ENCODE results near the gene COL25A1.
"Not testable (repeated sequence)": the region's sequence is repeated elsewhere in the genome, so short reads cannot be mapped to it uniquely, and the experiment has no call there.

Gene COL25A1

GRCh38 chr4:109011241-109012026 lies 291.0 kb downstream of the COL25A1 start:
- no peak for DNase-seq (ENCODE audit: low read depth)

- DNase-seq (ENCODE audit: low read depth), result no peak
These were observed 291.9 kb downstream of the COL25A1 start for GRCh38 chr4:109010521-109010920.

GRCh38 chr4:109009909-109010308 lies 292.5 kb downstream of the COL25A1 start:
- DNase-seq (ENCODE audit: low read depth), result no peak

GRCh38 chr4:109007976-109008375 lies 294.5 kb downstream of the COL25A1 start:
- no peak for DNase-seq (ENCODE audit: low read depth)

DNA sequence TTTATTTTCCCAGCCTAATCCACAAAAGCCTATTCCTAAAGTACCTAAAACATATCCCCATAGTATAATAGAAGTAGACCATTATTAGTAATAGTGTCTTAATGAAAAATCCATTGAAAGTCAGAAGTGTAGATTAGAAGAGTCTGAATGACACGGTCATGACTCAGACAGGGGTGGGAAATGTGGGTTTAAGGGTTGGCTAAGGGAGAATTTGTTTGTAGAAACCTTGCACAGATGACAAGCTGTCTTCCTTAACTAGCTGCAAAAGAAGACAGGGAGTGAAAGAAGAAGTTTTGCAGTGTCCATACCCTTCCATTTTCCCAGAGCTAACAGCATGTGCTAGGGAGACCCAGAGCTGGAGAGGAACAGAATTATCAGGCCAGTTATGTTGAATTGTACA lies 296.9 kb downstream of the COL25A1 start:
- DNase-seq (ENCODE audit: low read depth), result no peak

GRCh38 chr4:109004418-109004817 lies 298.0 kb downstream of the COL25A1 start:
- DNase-seq (ENCODE audit: low read depth), result no peak

GRCh38 chr4:109003964-109004363 lies 298.5 kb downstream of the COL25A1 start:
- DNase-seq (ENCODE audit: low read depth), result no peak

GRCh38 chr4:108991551-108992328 lies 310.7 kb downstream of the COL25A1 start:
- DNase-seq (ENCODE audit: low read depth), result no peak

- DNase-seq (ENCODE audit: low read depth), result no peak
These were observed 313.8 kb downstream of the COL25A1 start for GRCh38 chr4:108988464-108989195.

GRCh38 chr4:108984495-108984894 lies 318.0 kb downstream of the COL25A1 start:
- DNase-seq (ENCODE audit: low read depth), result not testable (repeated sequence)

GRCh38 chr4:108982402-108983185 lies 319.9 kb downstream of the COL25A1 start:
- no peak for DNase-seq (ENCODE audit: low read depth)

GRCh38 chr4:108980455-108981239 lies 321.8 kb downstream of the COL25A1 start:
- DNase-seq (ENCODE audit: low read depth), result no peak

DNA sequence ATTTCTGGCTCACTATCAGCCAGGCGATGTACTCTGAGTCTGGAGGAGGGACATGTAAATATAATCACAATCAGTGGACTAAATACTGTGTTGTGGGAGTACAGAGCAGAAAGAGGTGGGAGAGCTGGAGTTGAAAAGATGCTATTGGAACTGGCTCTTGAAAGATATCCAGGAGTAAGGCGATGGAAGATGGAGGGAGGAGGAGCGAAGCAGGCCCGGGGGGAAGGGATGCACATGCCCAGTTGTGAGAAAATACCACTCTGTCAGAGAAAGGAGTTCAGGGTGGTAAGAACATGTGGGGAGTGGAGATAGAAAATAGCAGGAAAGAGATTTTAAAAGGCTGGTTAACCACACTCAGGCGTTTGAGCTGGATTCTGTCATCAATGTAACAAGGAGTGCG lies 322.7 kb downstream of the COL25A1 start:
- DNase-seq (ENCODE audit: low read depth), result no peak

- DNase-seq (ENCODE audit: low read depth), result no peak
These were observed 324.4 kb downstream of the COL25A1 start for GRCh38 chr4:108978066-108978465.

- no peak for DNase-seq (ENCODE audit: low read depth)
These were observed 329.7 kb downstream of the COL25A1 start for GRCh38 chr4:108972613-108973283.

- no peak for DNase-seq (ENCODE audit: low read depth)
These were observed 331.0 kb downstream of the COL25A1 start for GRCh38 chr4:108971473-108971872.

- DNase-seq (ENCODE audit: low read depth), result no peak
These were observed 336.9 kb downstream of the COL25A1 start for GRCh38 chr4:108965472-108966076.

DNA sequence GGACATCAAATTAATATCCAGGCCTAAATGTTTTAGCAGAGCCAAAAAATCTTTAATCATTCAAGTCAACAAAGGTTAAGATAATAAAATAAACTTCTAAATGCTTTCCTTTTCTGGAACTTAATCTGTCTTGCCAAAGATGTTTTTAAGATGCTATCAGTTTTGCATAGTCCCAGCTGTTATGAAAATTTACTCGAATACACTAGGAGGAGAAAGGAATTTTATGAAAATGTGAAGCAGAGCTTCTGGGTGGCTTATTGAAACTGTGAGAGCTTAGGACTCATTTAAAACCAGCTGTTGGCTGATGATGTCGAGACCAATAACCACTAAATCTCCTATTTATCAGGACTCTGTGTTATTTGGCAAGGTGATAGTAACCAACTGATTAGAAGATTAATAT lies 337.4 kb downstream of the COL25A1 start:
- DNase-seq (ENCODE audit: low read depth), result no peak

GRCh38 chr4:108963910-108964309 lies 338.5 kb downstream of the COL25A1 start:
- no peak for DNase-seq (ENCODE audit: low read depth)

DNA sequence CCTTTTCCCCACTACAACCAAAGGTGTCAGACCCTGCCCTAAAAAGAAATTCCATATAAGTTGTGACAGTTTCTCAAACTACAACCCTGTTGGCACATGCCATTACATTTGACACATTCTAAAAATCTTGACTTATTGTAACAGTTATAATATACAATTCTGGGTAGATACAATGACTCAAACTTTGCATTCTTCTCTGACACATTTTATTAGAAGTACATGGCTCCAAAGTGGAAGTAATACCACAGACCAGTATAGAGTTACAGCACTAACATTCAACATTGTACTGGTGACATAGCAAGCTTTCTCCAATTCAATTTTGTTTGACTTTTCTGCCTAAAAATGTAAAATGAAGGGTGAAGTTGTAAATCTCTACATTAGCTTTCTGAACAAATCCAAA lies 343.0 kb downstream of the COL25A1 start:
- no peak for DNase-seq (ENCODE audit: low read depth)

Measured in T follicular helper cell (primary cell).